GM12878 (cell line): ENCODE measurements around the gene EFHD2. TPM values are rescaled to one million over a fixed set of nuclear protein-coding genes. Genes with fewer than 3 reads are reported as not detected.
"Not testable (repeated sequence)": the region's sequence is repeated elsewhere in the genome, so short reads cannot be mapped to it uniquely, and the experiment has no call there.

ENCODE experiments used
- ATAC-seq: fragments of 200-7000 bp; cut with Tn5 transposase; 3 replicates; pipeline ENCODE4 v1.9.1; 2020; ENCODE audit warnings: mild to moderate bottlenecking, moderate library complexity
- BruUV-seq: library from RNA; stranded (reverse); fragments of 400-500 nt; replicated peaks from 2 replicates; lab custom pipeline; 2021; lab: Mats Ljungman, UMichigan
- CTCF ChIA-PET: fragments of 300-600 bp; sonication (Branson Sonifier 250); formaldehyde crosslinking; extraction: SDS; loops from one replicate; lab custom pipeline; 2021; ENCODE audit warnings: inconsistent platforms; lab: Yijun Ruan, JAX
- POLR2A ChIA-PET: fragments of 350-600 bp; formaldehyde crosslinking; extraction: SDS; loops from one replicate; lab custom pipeline; 2021; ENCODE audit warnings: inconsistent platforms; lab: Charles Lee
- RAD21 ChIA-PET: fragments of 300-600 bp; sonication (Branson Sonifier 250); formaldehyde crosslinking; loops from one replicate; lab custom pipeline; 2023; ENCODE audit warnings: antibody characterized with exemption; ENCODE audit not compliant: unreplicated experiment; lab: Charles Lee
- SMC1A ChIA-PET: fragments of 300-600 bp; sonication (Branson Sonifier 250); formaldehyde crosslinking; loops from one replicate; lab custom pipeline; 2023; ENCODE audit not compliant: unreplicated experiment, uncharacterized antibody; lab: Charles Lee
- DNase-seq: peaks from one replicate; pipeline ENCODE4 v3.0.0-alpha.2; 2011; ENCODE audit warnings: low read depth, low spot score
- FAIRE-seq: peaks from 3 replicates; lab custom pipeline; 2011; peaks lifted over from hg19 to GRCh38; lab: Jason Lieb, UNC
- H2AFZ ChIP-seq: 2 replicates; pipeline ENCODE4 v1.6.0; 2011; ENCODE audit warnings: low read depth, low read length, control low read depth; ENCODE audit not compliant: control insufficient read depth
- H3K27ac ChIP-seq: 2 replicates; pipeline ENCODE4 v1.5.1; 2011; ENCODE audit warnings: control low read depth; ENCODE audit not compliant: control insufficient read depth, insufficient read depth
- H3K27me3 ChIP-seq, 2 experiments: replicated peaks in 1 of 2; 2 replicates each; pipeline versions ENCODE4 v1.6.0 to v1.6.1; 2011; ENCODE audit warnings: low read length in 1 of 2; ENCODE audit not compliant: control insufficient read depth in 2 of 2, insufficient read depth in 2 of 2
- H3K36me3 ChIP-seq, 2 experiments: 2 replicates each; pipeline ENCODE4 v1.5.1; 2011; ENCODE audit warnings: low read length in 1 of 2; ENCODE audit not compliant: control insufficient read depth in 2 of 2, insufficient read depth in 2 of 2
- H3K4me1 ChIP-seq: 2 replicates; pipeline ENCODE4 v1.6.1; 2011; ENCODE audit warnings: mild to moderate bottlenecking, low read length, moderate library complexity, mixed read lengths; ENCODE audit not compliant: control insufficient read depth, insufficient read depth
- H3K4me2 ChIP-seq: 2 replicates; pipeline ENCODE4 v1.6.0; 2011; ENCODE audit warnings: control low read depth; ENCODE audit not compliant: control insufficient read depth, insufficient read depth
- H3K4me3 ChIP-seq: fragments of 200-600 bp; sonication (generic); 2 replicates; pipeline ENCODE4 v1.5.1; 2016
- H3K79me2 ChIP-seq: 2 replicates; pipeline ENCODE4 v1.6.0; 2011; ENCODE audit warnings: low read length; ENCODE audit not compliant: control insufficient read depth, insufficient read depth
- H3K9ac ChIP-seq: 2 replicates; pipeline ENCODE4 v1.8.0; 2011; ENCODE audit warnings: low read length, control low read depth, mixed read lengths; ENCODE audit not compliant: control insufficient read depth, insufficient read depth
- H3K9me3 ChIP-seq: replicated peaks from 3 replicates; pipeline ENCODE4 v1.5.1; 2011; ENCODE audit warnings: mild to moderate bottlenecking, low read length; ENCODE audit not compliant: control insufficient read depth, insufficient read depth
- H4K20me1 ChIP-seq: 2 replicates; pipeline ENCODE4 v1.6.0; 2011; ENCODE audit not compliant: control insufficient read depth, insufficient read depth
- CBFB ChIP-seq: IDR thresholded peaks from 2 replicates; pipeline ENCODE4 v1.6.1; 2016; ENCODE audit warnings: antibody characterized with exemption, low read depth
- ELK1 ChIP-seq: IDR thresholded peaks from 2 replicates; pipeline ENCODE4 v1.6.1; 2012; ENCODE audit warnings: low read depth, low read length, improper control_type of control experiment
- MEF2B ChIP-seq: fragments of 450-650 bp; IDR thresholded peaks from 2 replicates; pipeline ENCODE4 v1.6.1; 2018; ENCODE audit warnings: mild to moderate bottlenecking, moderate library complexity; ENCODE audit not compliant: partially characterized antibody, poor library complexity, severe bottlenecking
- SUZ12 ChIP-seq: fragments of 200-600 bp; sonication (generic); IDR thresholded peaks from one replicate; pipeline ENCODE4 v1.6.1; 2018; ENCODE audit warnings: antibody characterized with exemption, mild to moderate bottlenecking; ENCODE audit not compliant: unreplicated experiment
- ZBTB40 ChIP-seq: fragments of 450-650 bp; IDR thresholded peaks from 2 replicates; pipeline ENCODE4 v1.6.1; 2016; ENCODE audit warnings: mild to moderate bottlenecking, moderate library complexity, borderline replicate concordance
- WGBS: methylation state at CpG from one replicate; pipeline ENCODE4 v1.1.6; 2016; ENCODE audit warnings: low lambda C conversion rate; ENCODE audit not compliant: insufficient replicate concordance, insufficient coverage; ENCODE audit errors: missing lambda C conversion rate; 5-methylcytosine and 5-hydroxymethylcytosine counted together
- in situ Hi-C: fragments of 300-500 bp; cut with MboI; formaldehyde crosslinking; loops from 9 replicates; pipeline ENCODE4 v1.14.3; 2018; ENCODE audit warnings: mixed read lengths
- intact Hi-C: fragments of 100-400 bp; cut with micrococcal nuclease; formaldehyde crosslinking; loops from one replicate; pipeline ENCODE4 v1.14.2; 2022; ENCODE audit not compliant: unreplicated experiment
- polyA plus RNA-seq, 11 experiments: library from polyadenylated mRNA; depleted of rRNA in 4 of 11; unstranded in 6 of 11; stranded (reverse) in 5 of 11; fragments of >200 nt; fragmentation: Nextera tagmentation in 4 of 11; fragmentation: Illumina TruSeq in 1 of 11; extraction: Ambion mirVana in 4 of 11; extraction: Trizol in 1 of 11; gene quantifications; 1 replicate in 1 of 11; 2 replicates in 10 of 11; pipeline versions ENCODE4 v1.2.1 to v1.2.3, GENCODE V29; 2011 to 2016; ENCODE audit warnings: inconsistent platforms in 2 of 11, missing spikeins in 2 of 11, low read depth in 1 of 11
- total RNA-seq, 4 experiments: library from RNA; depleted of rRNA in 3 of 4; stranded (reverse); fragments of >200 nt in 3 of 4; fragmentation: Illumina TruSeq in 1 of 4; extraction: Trizol in 1 of 4; gene quantifications; 2 replicates each; pipeline versions ENCODE4 v1.2.1 to v1.2.3, GENCODE V29; 2013 to 2021
- TF ChIP-seq, protein P1 (sequence below): fragments of 450-650 bp; IDR thresholded peaks from 2 replicates; pipeline ENCODE4 v1.6.1; 2017; ENCODE audit warnings: antibody characterized with exemption, mild to moderate bottlenecking, moderate library complexity
- TF ChIP-seq, protein P2 (sequence below): fragments of 150-350 bp; IDR thresholded peaks from 2 replicates; pipeline ENCODE4 v1.6.1; 2014; ENCODE audit warnings: mild to moderate bottlenecking, low read depth, low read length

Gene EFHD2
- total and polyA plus RNA-seq, 10 of the 15 experiments (the other 5 are each of a cell fraction or from before 2014, with no cell fraction given) = 4.0 to 114 (median 66.1) TPM

- TF ChIP-seq ZBTB40 (no peak), MEF2B (no peak), CBFB (no peak), SUZ12 (no peak), ELK1 (no peak)
- TF ChIP-seq, protein P1, sequence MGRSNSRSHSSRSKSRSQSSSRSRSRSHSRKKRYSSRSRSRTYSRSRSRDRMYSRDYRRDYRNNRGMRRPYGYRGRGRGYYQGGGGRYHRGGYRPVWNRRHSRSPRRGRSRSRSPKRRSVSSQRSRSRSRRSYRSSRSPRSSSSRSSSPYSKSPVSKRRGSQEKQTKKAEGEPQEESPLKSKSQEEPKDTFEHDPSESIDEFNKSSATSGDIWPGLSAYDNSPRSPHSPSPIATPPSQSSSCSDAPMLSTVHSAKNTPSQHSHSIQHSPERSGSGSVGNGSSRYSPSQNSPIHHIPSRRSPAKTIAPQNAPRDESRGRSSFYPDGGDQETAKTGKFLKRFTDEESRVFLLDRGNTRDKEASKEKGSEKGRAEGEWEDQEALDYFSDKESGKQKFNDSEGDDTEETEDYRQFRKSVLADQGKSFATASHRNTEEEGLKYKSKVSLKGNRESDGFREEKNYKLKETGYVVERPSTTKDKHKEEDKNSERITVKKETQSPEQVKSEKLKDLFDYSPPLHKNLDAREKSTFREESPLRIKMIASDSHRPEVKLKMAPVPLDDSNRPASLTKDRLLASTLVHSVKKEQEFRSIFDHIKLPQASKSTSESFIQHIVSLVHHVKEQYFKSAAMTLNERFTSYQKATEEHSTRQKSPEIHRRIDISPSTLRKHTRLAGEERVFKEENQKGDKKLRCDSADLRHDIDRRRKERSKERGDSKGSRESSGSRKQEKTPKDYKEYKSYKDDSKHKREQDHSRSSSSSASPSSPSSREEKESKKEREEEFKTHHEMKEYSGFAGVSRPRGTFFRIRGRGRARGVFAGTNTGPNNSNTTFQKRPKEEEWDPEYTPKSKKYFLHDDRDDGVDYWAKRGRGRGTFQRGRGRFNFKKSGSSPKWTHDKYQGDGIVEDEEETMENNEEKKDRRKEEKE = no peak
- TF ChIP-seq, protein P2, sequence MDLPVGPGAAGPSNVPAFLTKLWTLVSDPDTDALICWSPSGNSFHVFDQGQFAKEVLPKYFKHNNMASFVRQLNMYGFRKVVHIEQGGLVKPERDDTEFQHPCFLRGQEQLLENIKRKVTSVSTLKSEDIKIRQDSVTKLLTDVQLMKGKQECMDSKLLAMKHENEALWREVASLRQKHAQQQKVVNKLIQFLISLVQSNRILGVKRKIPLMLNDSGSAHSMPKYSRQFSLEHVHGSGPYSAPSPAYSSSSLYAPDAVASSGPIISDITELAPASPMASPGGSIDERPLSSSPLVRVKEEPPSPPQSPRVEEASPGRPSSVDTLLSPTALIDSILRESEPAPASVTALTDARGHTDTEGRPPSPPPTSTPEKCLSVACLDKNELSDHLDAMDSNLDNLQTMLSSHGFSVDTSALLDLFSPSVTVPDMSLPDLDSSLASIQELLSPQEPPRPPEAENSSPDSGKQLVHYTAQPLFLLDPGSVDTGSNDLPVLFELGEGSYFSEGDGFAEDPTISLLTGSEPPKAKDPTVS = no peak
Observed at GRCh38 chr1:15378729-15379128, 31.0 kb upstream of the EFHD2 start (continued).

GRCh38 chr1:15379151-15379550, 30.5 kb upstream of the EFHD2 start:
- H3K36me3 ChIP-seq, BruUV-seq, SMC1A ChIA-PET, DNase-seq, H3K9me3 ChIP-seq, RAD21 ChIA-PET, H3K9ac ChIP-seq, H3K79me2 ChIP-seq, H3K27me3 ChIP-seq, H3K27ac ChIP-seq, H3K4me2 ChIP-seq, CTCF ChIA-PET, intact Hi-C loops, ATAC-seq, H4K20me1 ChIP-seq, H3K4me3 ChIP-seq, FAIRE-seq, H3K4me1 ChIP-seq, in situ Hi-C loops, H2AFZ ChIP-seq, POLR2A ChIA-PET: not testable (repeated sequence)
- 48% methylated on average over 6 of the region's 9 CpGs for WGBS
